Heart right ventricle (tissue), 16 donors: ENCODE measurements around the gene JAKMIP1. TPM values are rescaled to one million over a fixed set of nuclear protein-coding genes. Genes with fewer than 3 reads are reported as not detected.

Experiments used
- ATAC-seq, 8 donors: fragments of 200-7000 bp; cut with Tn5 transposase; one replicate each; pipeline ENCODE4 v1.9.1; 2020; ENCODE audit warnings: mild to moderate bottlenecking in 8 of 8, moderate library complexity in 8 of 8, moderate number of reproducible peaks in 1 of 8
- DNase-seq, 2 donors: peaks; one replicate each; pipeline ENCODE4 v3.0.0-alpha.2; 2020
- H3K27ac ChIP-seq, 10 donors: fragments of 200-600 bp; sonication (generic) in 2 of 10; one replicate each; pipeline versions ENCODE4 v1.5.0 to v1.8.0; 2020 to 2022; ENCODE audit warnings: mild to moderate bottlenecking in 3 of 10
- H3K27me3 ChIP-seq, 7 donors: fragments of 200-600 bp; one replicate each; pipeline ENCODE4 v1.8.0; 2021 to 2022; ENCODE audit warnings: mild to moderate bottlenecking in 2 of 7
- H3K36me3 ChIP-seq, 9 donors: fragments of 200-600 bp; sonication (generic) in 1 of 9; one replicate each; pipeline versions ENCODE4 v1.5.0 to v1.8.0; 2020 to 2022; ENCODE audit warnings: mild to moderate bottlenecking in 2 of 9
- H3K4me1 ChIP-seq, 9 donors: fragments of 200-600 bp; sonication (generic) in 1 of 9; one replicate each; pipeline versions ENCODE4 v1.5.0 to v1.8.0; 2020 to 2022; ENCODE audit warnings: mild to moderate bottlenecking in 4 of 9
- H3K4me3 ChIP-seq, 10 donors: fragments of 200-600 bp; sonication (generic) in 2 of 10; one replicate each; pipeline versions ENCODE4 v1.5.0 to v1.8.0; 2020 to 2022; ENCODE audit warnings: mild to moderate bottlenecking in 7 of 10, moderate library complexity in 2 of 10
- H3K9me3 ChIP-seq, 11 donors: fragments of 200-600 bp in 10 of 11; sonication (generic) in 2 of 11; one replicate each; pipeline versions ENCODE4 v1.5.0 to v1.8.0; 2013 to 2022; ENCODE audit warnings: mild to moderate bottlenecking in 2 of 11, control low read depth in 1 of 11, moderate library complexity in 1 of 11
- CTCF ChIP-seq, 9 donors: fragments of 200-600 bp; sonication (generic) in 2 of 9; IDR thresholded peaks; one replicate each; pipeline versions ENCODE4 v1.5.0 to v1.8.0; 2021 to 2022; ENCODE audit warnings: antibody characterized with exemption in 9 of 9, mild to moderate bottlenecking in 5 of 9, moderate library complexity in 1 of 9
- WGBS, 2 donors: extraction: QIAGEN DNeasy Blood & Tissue Kit; methylation state at CpG; one replicate each; pipeline ENCODE4 v1.1.7; 2013; ENCODE audit warnings: inconsistent platforms in 1 of 2; 5-methylcytosine and 5-hydroxymethylcytosine counted together
- intact Hi-C, 10 donors: fragments of 100-400 bp; cut with DNase I; formaldehyde crosslinking; loops; one replicate each; pipeline versions ENCODE4 v1.11.1 to v1.14.2; 2022
- polyA plus RNA-seq, 2 donors: library from polyadenylated mRNA; stranded (reverse); fragments of 200-250 nt; gene quantifications; one replicate each; pipeline ENCODE4 v1.2.3, GENCODE V29; 2013
- total RNA-seq, 10 donors: library from RNA; stranded (reverse); fragmentation: NEBNext Ultra II Directional in 3 of 10; extraction: Animal tissue kit (Norgen Biotek cat#: 25700) in 3 of 10; gene quantifications; one replicate each; pipeline versions ENCODE4 v1.2.1 to v1.2.4, GENCODE V29; 2021 to 2023
- donor health status: Arrhythmogenic right ventricular cardiomyopathy.
- donor health status: ischemic (EF 13 %, LVEDD 7.1; RV severe dilation, severe dysfunction).
- donor health status: healthy with polysubstance abuse.
- donor health status: DM: no; HTN: yes; CAD: no.
- donor health status: DM: no; HTN: no; CAD: no.
- donor health status: ischemic (EF 25% LVEDD 6.9; RV normal size, moderate dysfunction).
- donor health status: ischemic (EF 25% LVEDD 5.7; RV mildly dilated, moderate dysfunction).
- donor health status: healthy.
- donor health status: DM: yes; HTN: yes; CAD: no.
- donor health status: Ischemic cardiomyopathy.
- donor health status: ischemic (EF 35%, LVEDD 5.7; RV mildly dilated, moderate dysfunction).
- donor health status: nonischemic (EF 11% LVEDD 7.7; RV severe dilation, severe dysfunction).
- donor health status: DM: yes; HTN: yes; CAD: no.
- donor health status: PGD.
- donor health status: ischemic (EF 29% LVEDD 5.4; RV normal size, mild dysfunction).
- donor health status: nonischemic (EF 23%, LVEDD 6.1; RV moderate dilation, normal function).

The JAKMIP1 gene
- total and polyA plus RNA-seq, 12 donors = 0.04 to 0.76 (median 0.14) TPM; not detected in 8

DNA sequence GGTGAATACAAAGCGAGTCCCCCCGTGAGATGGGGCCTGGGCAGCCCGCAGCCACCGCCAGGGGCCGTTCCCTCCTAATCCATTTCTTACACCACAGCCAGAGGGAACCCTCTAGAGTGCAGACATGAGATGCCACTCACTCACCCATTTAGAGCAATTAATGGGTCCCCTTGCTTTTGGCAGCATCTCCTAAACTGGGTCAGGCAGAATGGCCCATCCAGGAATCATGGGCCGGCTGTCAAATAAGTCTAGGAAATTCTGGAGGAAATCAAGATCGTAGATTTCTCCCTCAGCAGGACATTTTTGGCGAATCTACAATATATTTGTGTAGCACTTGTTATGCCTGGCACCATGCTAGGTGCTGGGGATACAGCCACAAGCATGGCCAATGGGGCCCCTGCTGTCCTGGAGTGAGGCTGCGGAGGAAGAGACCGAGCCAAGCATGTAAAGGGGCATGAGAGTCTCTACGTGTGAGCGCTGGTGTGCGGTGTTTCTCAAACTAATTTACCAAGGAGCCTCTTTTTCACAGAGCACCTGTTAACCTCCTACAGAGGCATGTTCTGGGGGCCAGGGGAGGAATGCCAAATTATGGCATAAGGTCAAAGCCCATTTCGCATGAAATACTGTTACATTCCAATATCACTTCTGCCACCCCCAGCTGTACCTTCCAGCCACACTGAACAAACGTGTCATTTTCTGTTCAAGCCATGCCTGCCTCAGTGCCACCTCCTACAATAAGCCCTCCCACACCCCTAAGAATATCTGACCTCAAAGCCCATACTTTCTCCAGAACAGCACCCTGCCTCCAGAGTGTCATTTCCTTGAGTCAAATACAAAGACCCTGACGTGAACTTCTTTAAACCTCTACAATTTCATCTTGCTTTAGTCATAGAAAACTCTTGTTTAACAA, 28.1 kb upstream of the JAKMIP1 start:
- 75 to 76% methylated on average over 16 of the region's 16 CpGs for WGBS, 2 donors
- TF ChIP-seq CTCF (IDR thresholded peaks at IDR 0.05) = no peak
- no peak overlapping the region for H3K4me3 ChIP-seq
- H3K36me3 ChIP-seq = no peaks in the 10 kb centered on the region
- H3K4me1 ChIP-seq = no peaks in the 10 kb centered on the region
- intact Hi-C loops = no loop called here
- no peak overlapping the region for H3K27ac ChIP-seq
- peaks cover 0 to 26% (median 10%) of the 10 kb centered on the region in 7 donors for H3K27me3 ChIP-seq
- H3K9me3 ChIP-seq = no peaks in the 10 kb centered on the region
- DNase-seq (no peak), ATAC-seq (no peak)

- intact Hi-C loops = no loop called here
Measured at GRCh38 chr4:6227412-6228157, 27.2 kb upstream of the JAKMIP1 start.

DNA sequence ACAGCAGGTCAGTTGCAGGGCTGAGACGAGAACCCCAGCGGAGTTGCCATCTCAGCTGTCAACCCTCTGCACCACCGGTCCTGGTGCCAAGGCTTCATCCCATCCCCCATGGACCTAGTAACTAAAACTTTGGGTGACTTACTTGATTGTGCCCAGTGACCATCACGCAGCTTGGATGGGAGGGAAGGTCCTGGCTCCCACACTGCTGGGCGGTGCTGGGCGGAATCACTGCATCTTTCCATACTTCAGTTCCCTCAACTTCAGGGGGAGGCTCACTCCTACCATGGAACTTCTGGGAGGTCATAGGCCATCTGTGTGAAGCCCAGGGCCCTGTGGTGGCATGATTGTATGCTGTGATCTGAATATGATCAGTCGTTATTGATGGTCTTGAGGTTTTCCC, 26.2 kb upstream of the JAKMIP1 start:
- Histone ChIP-seq H3K27ac (no peak overlapping the region), H3K4me1 (peaks cover 0 to 5% (median 0%) of the 10 kb centered on the region in 9 donors), H3K4me3 (no peak overlapping the region), H3K36me3 (no peaks in the 10 kb centered on the region), H3K9me3 (peaks cover 0 to 8% (median 0%) of the 10 kb centered on the region in 11 donors), H3K27me3 (peaks cover 5 to 41% (median 29%) of the 10 kb centered on the region in 7 donors)
- intact Hi-C loops = no loop called here
- TF ChIP-seq CTCF (IDR thresholded peaks at IDR 0.05) = no peak
- WGBS, 2 donors = 86 to 87% methylated on average over 7 of the region's 7 CpGs
- DNase-seq (no peak), ATAC-seq (no peak)

More at GRCh38 chr4:6227412-6228157, 27.2 kb upstream of the JAKMIP1 start:
- TF ChIP-seq CTCF (IDR thresholded peaks at IDR 0.05) = no peak
- Histone ChIP-seq H3K4me3 (no peak overlapping the region), H3K36me3 (no peaks in the 10 kb centered on the region), H3K27me3 (peaks cover 0 to 30% (median 18%) of the 10 kb centered on the region in 7 donors), H3K27ac (no peak overlapping the region), H3K4me1 (no peaks in the 10 kb centered on the region), H3K9me3 (peaks cover 0 to 3% (median 0%) of the 10 kb centered on the region in 11 donors)
- DNase-seq (no peak), ATAC-seq (no peak)
- whole genome bisulfite sequencing, 2 donors = 69 to 72% methylated on average over 12 of the region's 12 CpGs

GRCh38 chr4:6225469-6225868, 25.1 kb upstream of the JAKMIP1 start:
- ATAC-seq = no peak
- Histone ChIP-seq H3K9me3 (peaks cover 0 to 8% (median 0%) of the 10 kb centered on the region in 11 donors), H3K27me3 (peaks cover 5 to 51% (median 39%) of the 10 kb centered on the region in 7 donors), H3K27ac (no peak overlapping the region), H3K4me3 (no peak overlapping the region), H3K4me1 (peaks cover 0 to 9% (median 0%) of the 10 kb centered on the region in 9 donors), H3K36me3 (no peaks in the 10 kb centered on the region)
- 32 to 37% methylated on average over 7 of the region's 7 CpGs for WGBS, 2 donors
- DNase-seq = no peak
- intact Hi-C loops = no loop called here
- no peak for TF ChIP-seq CTCF (IDR thresholded peaks at IDR 0.05)
